A673 (cell line): ENCODE data around the gene LHFPL6. TPM values are rescaled to one million over a fixed set of nuclear protein-coding genes. Genes with fewer than 3 reads are reported as not detected.
A peak's percentile ranks its signal among the peaks of the same experiment; 100 is the strongest.

Experiments used
- BruUV-seq: library from RNA; stranded (reverse); fragments of 400-500 nt; replicated peaks from 2 replicates; lab custom pipeline; 2021; lab: Mats Ljungman, UMichigan
- CTCF ChIA-PET: fragments of 300-600 bp; sonication (Branson Sonifier 250); formaldehyde crosslinking; loops from one replicate; lab custom pipeline; 2022; ENCODE audit warnings: antibody characterized with exemption; lab: Charles Lee
- POLR2A ChIA-PET: fragments of 300-600 bp; sonication (Branson Sonifier 250); formaldehyde crosslinking; loops from one replicate; lab custom pipeline; 2022; ENCODE audit warnings: antibody characterized with exemption; ENCODE audit not compliant: low non-redundant PET; lab: Charles Lee
- DNase-seq: peaks from one replicate; pipeline ENCODE4 v3.0.0-alpha.2; 2015; ENCODE audit warnings: low spot score
- H3K27ac ChIP-seq: fragments of 200-600 bp; sonication (generic); 2 replicates; pipeline ENCODE4 v1.5.1; 2016; ENCODE audit warnings: mixed run types, low read depth, mild to moderate bottlenecking, mixed read lengths, antibody characterized with exemption, low read length; ENCODE audit not compliant: poor library complexity, severe bottlenecking
- H3K27me3 ChIP-seq: fragments of 200-600 bp; sonication (generic); replicated peaks from 2 replicates; pipeline ENCODE4 v1.6.1; 2017; ENCODE audit warnings: mixed run types, low read depth, mild to moderate bottlenecking, mixed read lengths, antibody characterized with exemption, low read length; ENCODE audit not compliant: insufficient read depth, poor library complexity
- H3K36me3 ChIP-seq: fragments of 200-600 bp; sonication (generic); 2 replicates; pipeline ENCODE4 v1.6.1; 2016; ENCODE audit warnings: mixed run types, mild to moderate bottlenecking, mixed read lengths, antibody characterized with exemption, low read length; ENCODE audit not compliant: insufficient read depth, poor library complexity, severe bottlenecking
- H3K4me1 ChIP-seq: fragments of 200-600 bp; sonication (generic); 2 replicates; pipeline ENCODE4 v1.6.1; 2017; ENCODE audit warnings: mixed run types, mild to moderate bottlenecking, mixed read lengths, antibody characterized with exemption, low read length; ENCODE audit not compliant: insufficient read depth, poor library complexity, severe bottlenecking
- H3K4me3 ChIP-seq: fragments of 200-600 bp; sonication (generic); 2 replicates; pipeline ENCODE4 v1.5.1; 2016; ENCODE audit warnings: low read depth, mixed run types, mild to moderate bottlenecking, mixed read lengths, low read length; ENCODE audit not compliant: poor library complexity, severe bottlenecking
- H3K9me3 ChIP-seq: fragments of 200-600 bp; sonication (generic); 2 replicates; pipeline ENCODE4 v1.6.1; 2016; ENCODE audit warnings: mixed run types, low read depth, mild to moderate bottlenecking, mixed read lengths, antibody characterized with exemption, low read length; ENCODE audit not compliant: poor library complexity, severe bottlenecking
- EZH2 ChIP-seq: fragments of 200-600 bp; sonication (generic); IDR thresholded peaks from 2 replicates; pipeline ENCODE4 v1.6.1; 2017; ENCODE audit warnings: borderline replicate concordance, low read depth, mild to moderate bottlenecking, mixed read lengths, antibody characterized with exemption, low read length; ENCODE audit not compliant: poor library complexity, severe bottlenecking
- intact Hi-C: fragments of 100-400 bp; cut with micrococcal nuclease; formaldehyde crosslinking; loops from one replicate; pipeline ENCODE4 v1.10.0; 2022; ENCODE audit not compliant: unreplicated experiment
- total RNA-seq: library from RNA; stranded (reverse); gene quantifications from 2 replicates; pipeline ENCODE4 v1.2.3, GENCODE V29; 2021
- TF ChIP-seq, protein P1 (sequence below): fragments of 300-800, 200-600 bp; sonication (generic); conservative IDR thresholded peaks from 2 replicates; pipeline ENCODE4 v1.5.1; 2017; ENCODE audit warnings: low read depth, mild to moderate bottlenecking, antibody characterized with exemption, low read length, moderate library complexity, mixed read lengths

LHFPL6 gene
- total RNA-seq, 1 experiment from 2014 or later = 63.9 TPM

DNA sequence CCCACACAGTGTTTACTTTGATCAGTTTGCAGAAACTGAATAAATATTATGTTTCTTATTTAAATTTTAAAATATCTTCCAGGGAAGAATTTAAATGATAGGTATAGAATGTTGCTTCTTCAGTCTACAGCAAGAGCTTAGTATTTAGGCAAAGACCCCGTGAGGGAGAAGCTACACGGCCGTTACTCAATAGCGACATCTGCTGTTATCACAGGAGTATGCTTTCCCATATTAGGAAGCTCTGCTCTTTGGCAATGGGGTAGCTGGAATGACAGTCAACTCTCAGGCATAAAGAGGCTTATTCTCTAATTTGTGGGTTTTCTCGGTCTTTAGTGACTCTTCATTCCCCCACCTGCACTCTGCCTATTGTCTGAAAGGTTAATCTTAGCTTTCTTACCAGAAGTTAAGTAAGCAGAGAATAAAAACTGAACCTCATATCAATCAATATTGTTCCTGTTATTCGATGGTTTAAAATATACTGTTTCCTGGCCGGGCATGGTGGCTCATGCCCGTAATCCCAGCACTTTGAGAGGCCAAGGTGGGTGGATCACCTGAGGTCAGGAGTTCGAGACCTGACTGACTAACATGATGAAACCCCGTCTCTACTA is 13.2 kb upstream of the LHFPL6 start:
- ChIA-PET CTCF (interaction anchor here (0.5 to 1.3 kb wide), 16 partner anchors 13 to 1164 kb away, joined by 3 to 26 read pairs (median 5); partner anchors contain the start of genes LHFPL6, NHLRC3 and PROSER1), POLR2A (interaction anchor here (0.9 kb wide), 1 partner anchor 370 kb away, joined by 3 read pairs; no protein-coding TSS in a partner anchor)
- no TSS peak for BruUV-seq
- no peak overlapping the region for H3K4me3 ChIP-seq
- H3K27me3 ChIP-seq = no peaks in the 10 kb centered on the region
- TF ChIP-seq EZH2 = no peak
- TF ChIP-seq, protein P1, sequence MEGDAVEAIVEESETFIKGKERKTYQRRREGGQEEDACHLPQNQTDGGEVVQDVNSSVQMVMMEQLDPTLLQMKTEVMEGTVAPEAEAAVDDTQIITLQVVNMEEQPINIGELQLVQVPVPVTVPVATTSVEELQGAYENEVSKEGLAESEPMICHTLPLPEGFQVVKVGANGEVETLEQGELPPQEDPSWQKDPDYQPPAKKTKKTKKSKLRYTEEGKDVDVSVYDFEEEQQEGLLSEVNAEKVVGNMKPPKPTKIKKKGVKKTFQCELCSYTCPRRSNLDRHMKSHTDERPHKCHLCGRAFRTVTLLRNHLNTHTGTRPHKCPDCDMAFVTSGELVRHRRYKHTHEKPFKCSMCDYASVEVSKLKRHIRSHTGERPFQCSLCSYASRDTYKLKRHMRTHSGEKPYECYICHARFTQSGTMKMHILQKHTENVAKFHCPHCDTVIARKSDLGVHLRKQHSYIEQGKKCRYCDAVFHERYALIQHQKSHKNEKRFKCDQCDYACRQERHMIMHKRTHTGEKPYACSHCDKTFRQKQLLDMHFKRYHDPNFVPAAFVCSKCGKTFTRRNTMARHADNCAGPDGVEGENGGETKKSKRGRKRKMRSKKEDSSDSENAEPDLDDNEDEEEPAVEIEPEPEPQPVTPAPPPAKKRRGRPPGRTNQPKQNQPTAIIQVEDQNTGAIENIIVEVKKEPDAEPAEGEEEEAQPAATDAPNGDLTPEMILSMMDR = peak; percentile 91
- H3K36me3 ChIP-seq = no peaks in the 10 kb centered on the region
- intact Hi-C loops = loop anchor here (1.0 to 2.0 kb wide), 2 partner anchors 471 to 565 kb away; no protein-coding TSS in a partner anchor
- H3K27ac ChIP-seq = no peak overlapping the region
- peaks cover 31% of the 10 kb centered on the region for H3K4me1 ChIP-seq
- no peaks in the 10 kb centered on the region for H3K9me3 ChIP-seq
- DNase-seq = peak; percentile 89

DNA sequence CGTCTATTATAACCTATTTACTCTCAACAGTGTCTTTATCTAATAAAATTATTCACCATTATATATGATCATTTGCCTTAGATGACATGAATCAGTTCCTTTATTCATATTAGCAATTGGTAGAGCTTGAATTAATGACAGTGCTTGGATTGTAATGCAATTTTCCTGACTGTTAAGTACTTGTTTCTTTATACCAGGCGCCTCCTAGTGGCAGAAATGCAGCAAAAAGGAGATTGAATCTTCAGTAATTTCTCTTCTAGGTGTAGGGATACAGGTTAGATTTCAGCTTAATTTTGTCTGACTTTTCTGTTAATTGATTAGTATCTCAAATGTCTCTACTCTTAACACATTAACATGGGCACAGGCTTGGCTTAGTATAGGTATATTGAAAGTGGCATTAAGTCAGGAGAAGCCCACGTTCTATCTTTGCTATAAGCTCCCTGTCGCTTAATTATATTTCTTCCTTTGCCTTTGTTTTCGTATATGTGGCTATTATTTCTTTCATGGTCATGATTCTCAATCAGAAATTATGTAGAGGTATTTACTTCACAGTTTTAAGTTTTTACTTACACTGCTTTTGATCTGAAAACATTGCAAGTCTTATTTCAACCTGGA is 9.1 kb upstream of the LHFPL6 start:
- intact Hi-C loops = loop anchor here (5.0 kb wide), 1 partner anchor 340 kb away; no protein-coding TSS in a partner anchor
- no TSS peak for BruUV-seq
- Histone ChIP-seq H3K27ac (peak overlapping the region; percentile 61), H3K27me3 (no peaks in the 10 kb centered on the region), H3K4me3 (no peak overlapping the region), H3K9me3 (no peaks in the 10 kb centered on the region), H3K36me3 (no peaks in the 10 kb centered on the region), H3K4me1 (peaks cover 47% of the 10 kb centered on the region)
- ChIA-PET POLR2A (interaction anchor here (0.9 kb wide), 1 partner anchor 311 kb away, joined by 4 read pairs; no protein-coding TSS in a partner anchor), CTCF (interaction anchor here (0.6 to 2.0 kb wide), 14 partner anchors 10 to 703 kb away, joined by 3 to 18 read pairs (median 4); partner anchors contain the start of gene LHFPL6)
- TF ChIP-seq EZH2 = no peak
- TF ChIP-seq, protein P1 = peak; percentile 94
- peak; percentile 86 for DNase-seq

DNA sequence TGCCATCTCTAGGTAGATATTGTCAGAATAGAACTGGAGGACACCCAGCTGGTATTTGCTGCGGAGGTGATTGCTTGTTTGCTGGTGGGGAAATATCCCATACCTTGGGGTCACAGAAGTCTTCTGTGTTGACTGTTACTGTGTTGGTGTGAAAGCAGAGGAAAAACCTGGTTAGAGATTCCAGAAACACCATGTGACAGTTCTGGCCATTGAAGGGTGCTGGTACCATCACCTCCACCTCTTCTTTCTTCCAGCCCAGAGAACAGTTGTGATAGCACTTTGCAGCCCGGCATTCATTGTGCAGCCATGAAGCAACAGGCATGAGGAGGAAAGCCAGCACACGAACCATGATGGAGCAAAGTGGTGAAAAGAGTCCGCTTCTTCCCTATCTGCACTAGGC is 4.9 kb upstream of the LHFPL6 start:
- intact Hi-C loops = no loop called here
- Histone ChIP-seq H3K27ac (no peak overlapping the region), H3K4me3 (no peak overlapping the region), H3K4me1 (peaks cover 39% of the 10 kb centered on the region), H3K9me3 (no peaks in the 10 kb centered on the region), H3K27me3 (no peaks in the 10 kb centered on the region), H3K36me3 (no peaks in the 10 kb centered on the region)
- BruUV-seq = no TSS peak
- ChIA-PET POLR2A (no interaction called here), CTCF (no interaction called here)
- DNase-seq = no peak
- TF ChIP-seq EZH2 = no peak
- TF ChIP-seq, protein P1 = no peak
